Karpas-422 (cell line): ENCODE results near the gene PGBD5. TPM values are rescaled to one million over a fixed set of nuclear protein-coding genes. Genes with fewer than 3 reads are reported as not detected.

ENCODE experiments used
- DNase-seq: peaks from one replicate; pipeline ENCODE4 v3.0.0-alpha.2; 2015
- H2AFZ ChIP-seq: fragments of 200-600 bp; sonication (generic); 2 replicates; pipeline ENCODE4 v1.6.1; 2014; ENCODE audit warnings: antibody characterized with exemption, low read length, mixed read lengths
- H3K27ac ChIP-seq: fragments of 200-600 bp; sonication (generic); 2 replicates; pipeline ENCODE4 v1.5.1; 2014; ENCODE audit warnings: mild to moderate bottlenecking, low read length, moderate library complexity
- H3K27me3 ChIP-seq: fragments of 200-600 bp; sonication (generic); 2 replicates; pipeline ENCODE4 v1.6.1; 2014; ENCODE audit warnings: low read length, mixed read lengths
- H3K36me3 ChIP-seq: fragments of 200-600 bp; sonication (generic); 2 replicates; pipeline ENCODE4 v1.6.1; 2014; ENCODE audit warnings: low read length, mixed read lengths; ENCODE audit not compliant: insufficient read depth
- H3K4me1 ChIP-seq: fragments of 200-600 bp; sonication (generic); 2 replicates; pipeline ENCODE4 v1.6.1; 2014; ENCODE audit warnings: mild to moderate bottlenecking, low read length, mixed read lengths
- H3K4me2 ChIP-seq: fragments of 200-600 bp; sonication (generic); 2 replicates; pipeline ENCODE4 v1.6.1; 2014; ENCODE audit warnings: low read length, low read depth, mild to moderate bottlenecking; ENCODE audit not compliant: poor library complexity, severe bottlenecking
- H3K4me3 ChIP-seq: fragments of 200-600 bp; sonication (generic); 2 replicates; pipeline ENCODE4 v1.5.1; 2014; ENCODE audit warnings: mild to moderate bottlenecking, antibody characterized with exemption, low read length, mixed read lengths
- H3K79me2 ChIP-seq: fragments of 200-600 bp; sonication (generic); 2 replicates; pipeline ENCODE4 v1.6.1; 2014; ENCODE audit warnings: mild to moderate bottlenecking, low read length, mixed read lengths
- H3K9ac ChIP-seq: fragments of 200-600 bp; sonication (generic); 2 replicates; pipeline ENCODE4 v1.6.0; 2014; ENCODE audit warnings: low read length
- H3K9me2 ChIP-seq: fragments of 200-600 bp; sonication (generic), shearing (Covaris generic); replicated peaks from 2 replicates; pipeline ENCODE4 v1.6.0; 2014; ENCODE audit warnings: mild to moderate bottlenecking, low read length, moderate library complexity; ENCODE audit not compliant: insufficient read depth
- H3K9me3 ChIP-seq: fragments of 300-700, 200-600 bp; sonication (generic); 2 replicates; pipeline ENCODE4 v1.6.1; 2014; ENCODE audit warnings: low read length, mixed read lengths
- H4K20me1 ChIP-seq: fragments of 200-600 bp; sonication (generic); 2 replicates; pipeline ENCODE4 v1.6.1; 2014; ENCODE audit warnings: mild to moderate bottlenecking, antibody characterized with exemption, low read length, low read depth; ENCODE audit not compliant: insufficient read depth
- total RNA-seq: library from RNA; depleted of rRNA; stranded (reverse); fragments of >200 nt; shearing (Covaris generic); gene quantifications from 2 replicates; pipeline ENCODE4 v1.2.3, GENCODE V29; 2014; ENCODE audit warnings: low replicate concordance

PGBD5 gene
- total RNA-seq, 1 experiment from 2014 or later = not detected

DNA sequence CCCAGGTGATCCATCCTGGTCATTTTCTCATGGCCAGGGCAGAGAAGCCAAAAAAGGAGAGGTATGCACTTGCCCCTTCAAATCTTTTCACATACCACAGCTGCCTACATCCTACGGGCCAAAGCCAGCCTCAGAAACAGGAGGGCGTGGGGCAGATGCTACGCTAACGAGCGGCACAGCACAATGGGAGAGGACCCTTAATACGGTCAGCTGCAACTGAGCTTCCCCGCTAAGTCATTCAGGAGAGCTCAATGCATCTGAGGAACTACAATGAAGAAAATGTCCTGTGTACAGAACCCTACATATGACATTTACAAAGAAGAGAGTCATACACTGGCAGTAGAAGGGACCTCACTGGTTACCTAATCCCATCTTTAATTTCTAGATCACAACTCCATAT, 78.2 kb downstream of the PGBD5 start:
- Histone ChIP-seq H2AFZ (no peak overlapping the region), H3K79me2 (no peaks in the 10 kb centered on the region), H3K9me3 (no peaks in the 10 kb centered on the region), H3K4me2 (no peak overlapping the region), H3K9me2 (no peaks in the 10 kb centered on the region), H3K4me1 (no peaks in the 10 kb centered on the region), H3K9ac (no peak overlapping the region), H3K27me3 (no peaks in the 10 kb centered on the region), H4K20me1 (no peaks in the 10 kb centered on the region), H3K4me3 (no peak overlapping the region), H3K36me3 (no peaks in the 10 kb centered on the region), H3K27ac (no peak overlapping the region)
- DNase-seq = no peak

DNA sequence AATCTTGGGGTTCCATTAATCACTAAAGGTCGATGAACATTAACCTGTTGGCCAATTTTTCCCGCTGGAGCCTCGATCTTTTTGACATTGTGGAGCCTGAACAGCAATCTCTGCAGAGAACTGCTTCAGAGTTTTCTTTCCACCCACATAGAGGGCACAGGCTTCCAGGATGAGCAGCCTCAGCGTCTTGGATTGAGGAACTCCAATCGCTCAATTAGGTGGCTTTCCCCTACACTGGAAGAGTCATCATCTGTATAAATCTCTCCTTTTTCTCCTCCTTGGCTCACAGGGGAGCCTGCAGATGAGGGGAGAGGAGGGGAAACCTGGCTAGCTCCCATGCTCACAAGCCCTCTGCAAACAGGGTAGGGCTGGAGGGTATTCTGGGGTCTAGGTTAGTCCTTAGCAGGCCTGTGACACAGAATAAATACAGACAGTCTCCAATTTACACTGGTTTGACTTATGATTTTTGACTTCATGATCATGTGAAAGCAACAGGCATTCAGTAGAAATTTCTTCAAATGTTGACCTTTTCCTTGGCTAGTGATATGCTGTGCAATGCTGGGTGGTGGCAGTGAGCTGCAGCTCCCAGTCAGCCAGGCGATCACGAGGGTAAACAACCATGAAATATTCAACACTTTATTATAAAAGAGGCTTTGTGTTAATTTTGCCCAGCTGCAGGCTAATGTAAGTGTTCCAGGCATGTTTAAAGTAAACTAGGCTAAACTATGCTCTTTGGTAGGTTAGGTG, 80.8 kb downstream of the PGBD5 start:
- H4K20me1 ChIP-seq = no peaks in the 10 kb centered on the region
- no peak overlapping the region for H3K4me2 ChIP-seq
- H3K4me1 ChIP-seq = no peaks in the 10 kb centered on the region
- no peak for DNase-seq
- no peak overlapping the region for H3K27ac ChIP-seq
- H3K9ac ChIP-seq = no peak overlapping the region
- no peaks in the 10 kb centered on the region for H3K9me2 ChIP-seq
- H3K27me3 ChIP-seq = no peaks in the 10 kb centered on the region
- no peak overlapping the region for H2AFZ ChIP-seq
- no peaks in the 10 kb centered on the region for H3K9me3 ChIP-seq
- no peak overlapping the region for H3K4me3 ChIP-seq
- no peaks in the 10 kb centered on the region for H3K36me3 ChIP-seq
- H3K79me2 ChIP-seq = no peaks in the 10 kb centered on the region

DNA sequence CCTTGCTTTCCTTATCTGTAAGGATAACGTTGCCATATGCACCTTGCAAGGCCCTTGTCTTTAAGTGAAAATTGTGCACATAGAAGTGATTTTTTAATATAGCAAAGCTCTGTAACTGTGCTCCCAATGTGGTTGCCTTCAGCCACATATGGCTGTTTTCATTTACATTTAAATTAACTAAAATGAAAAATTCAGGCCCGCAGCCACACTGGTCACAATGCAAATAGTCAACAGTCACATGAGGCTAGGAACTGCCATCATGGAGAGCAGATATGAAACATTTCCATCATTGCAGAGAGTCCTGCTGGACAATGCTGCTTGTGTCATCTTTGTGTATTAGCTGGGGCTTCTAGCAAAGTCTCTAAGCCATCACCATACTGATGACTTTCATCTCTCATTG, 83.4 kb downstream of the PGBD5 start:
- Histone ChIP-seq H3K79me2 (no peaks in the 10 kb centered on the region), H3K27ac (no peak overlapping the region), H3K4me1 (no peaks in the 10 kb centered on the region), H3K4me2 (no peak overlapping the region), H3K36me3 (no peaks in the 10 kb centered on the region), H3K9me3 (no peaks in the 10 kb centered on the region), H3K9me2 (no peaks in the 10 kb centered on the region), H3K9ac (no peak overlapping the region), H3K4me3 (no peak overlapping the region), H3K27me3 (no peaks in the 10 kb centered on the region), H4K20me1 (no peaks in the 10 kb centered on the region), H2AFZ (no peak overlapping the region)
- no peak for DNase-seq

DNA sequence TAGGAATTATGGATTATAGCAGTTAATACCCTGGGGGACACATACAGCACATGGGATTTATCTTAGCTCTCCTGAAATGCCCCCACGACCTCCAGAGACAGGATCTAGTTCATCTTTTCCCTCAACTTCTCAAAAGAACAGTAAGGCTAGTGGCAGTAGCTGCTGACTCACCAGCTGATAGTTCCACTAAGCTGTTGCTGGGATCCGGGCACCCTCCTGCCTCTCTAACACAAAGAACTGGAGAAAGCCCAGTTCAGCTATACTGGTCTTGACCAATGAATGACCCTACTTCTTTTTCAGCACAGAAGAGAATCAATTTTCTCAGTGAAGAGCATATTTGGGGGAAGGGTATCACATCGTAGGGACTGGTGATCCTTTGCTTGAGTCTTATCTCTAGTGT, 84.1 kb downstream of the PGBD5 start:
- no peaks in the 10 kb centered on the region for H3K36me3 ChIP-seq
- no peaks in the 10 kb centered on the region for H3K79me2 ChIP-seq
- no peak overlapping the region for H3K27ac ChIP-seq
- no peaks in the 10 kb centered on the region for H3K9me2 ChIP-seq
- H3K4me1 ChIP-seq = no peaks in the 10 kb centered on the region
- no peak for DNase-seq
- no peaks in the 10 kb centered on the region for H3K27me3 ChIP-seq
- H4K20me1 ChIP-seq = no peaks in the 10 kb centered on the region
- no peak overlapping the region for H2AFZ ChIP-seq
- no peak overlapping the region for H3K4me2 ChIP-seq
- H3K9me3 ChIP-seq = no peaks in the 10 kb centered on the region
- no peak overlapping the region for H3K4me3 ChIP-seq
- H3K9ac ChIP-seq = no peak overlapping the region

DNA sequence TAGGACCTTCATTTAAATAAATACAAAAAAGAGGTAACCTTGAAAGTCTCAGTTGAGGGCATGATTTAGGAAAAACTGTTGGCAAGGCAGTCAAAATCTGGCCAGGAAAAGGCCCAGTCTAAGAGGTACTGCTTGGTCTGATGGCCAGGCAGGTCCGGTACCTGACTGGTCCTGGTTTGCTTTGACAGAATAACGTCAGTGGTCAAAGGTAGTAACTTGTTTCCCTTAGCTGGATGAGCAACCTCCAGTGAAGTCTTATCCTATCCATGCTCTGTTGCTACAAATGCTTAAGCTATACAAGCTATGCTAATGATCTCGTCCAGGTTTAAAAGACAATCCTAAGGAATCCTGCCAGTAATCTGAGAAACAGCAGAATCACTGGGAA, 85.0 kb downstream of the PGBD5 start:
- H3K4me3 ChIP-seq = no peak overlapping the region
- no peaks in the 10 kb centered on the region for H3K27me3 ChIP-seq
- H3K79me2 ChIP-seq = no peaks in the 10 kb centered on the region
- H3K27ac ChIP-seq = no peak overlapping the region
- H3K36me3 ChIP-seq = no peaks in the 10 kb centered on the region
- H3K9me2 ChIP-seq = no peaks in the 10 kb centered on the region
- no peak overlapping the region for H2AFZ ChIP-seq
- no peak overlapping the region for H3K4me2 ChIP-seq
- H3K4me1 ChIP-seq = no peaks in the 10 kb centered on the region
- H4K20me1 ChIP-seq = no peaks in the 10 kb centered on the region
- no peaks in the 10 kb centered on the region for H3K9me3 ChIP-seq
- no peak for DNase-seq
- H3K9ac ChIP-seq = no peak overlapping the region

DNA sequence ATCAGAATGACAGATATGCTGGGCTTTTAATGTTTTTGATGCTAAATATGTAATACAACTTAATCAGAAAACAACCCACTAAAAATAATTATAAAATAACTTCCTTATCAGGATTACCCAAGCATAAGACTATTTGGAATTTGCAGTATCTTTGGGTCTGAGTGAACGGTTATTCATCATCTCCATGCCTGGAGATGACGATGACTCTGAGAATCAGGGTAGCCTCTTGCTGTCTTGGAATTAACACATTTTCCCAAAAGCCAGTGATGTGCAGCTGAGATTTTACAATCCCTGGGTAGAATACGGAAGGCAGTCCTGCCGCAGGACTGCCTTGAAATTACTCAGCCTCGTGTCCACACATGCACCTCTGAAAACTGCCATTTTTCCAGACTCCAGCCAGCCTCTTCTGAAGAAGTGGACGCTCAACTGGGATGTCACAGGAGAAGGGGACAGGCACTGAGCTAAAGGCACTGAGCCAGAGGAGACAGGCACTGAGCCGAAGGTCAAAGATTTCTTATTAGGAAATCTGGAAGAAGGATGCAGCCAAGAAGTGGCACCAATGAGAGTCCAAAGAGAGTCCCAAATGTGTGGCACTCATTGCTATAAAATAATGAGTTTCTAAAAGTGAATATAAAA, 85.5 kb downstream of the PGBD5 start:
- H3K4me1 ChIP-seq = no peaks in the 10 kb centered on the region
- H3K4me2 ChIP-seq = no peak overlapping the region
- no peaks in the 10 kb centered on the region for H4K20me1 ChIP-seq
- H3K9me2 ChIP-seq = no peaks in the 10 kb centered on the region
- no peak overlapping the region for H3K27ac ChIP-seq
- H3K36me3 ChIP-seq = no peaks in the 10 kb centered on the region
- no peaks in the 10 kb centered on the region for H3K79me2 ChIP-seq
- no peak for DNase-seq
- no peak overlapping the region for H3K4me3 ChIP-seq
- no peak overlapping the region for H2AFZ ChIP-seq
- no peaks in the 10 kb centered on the region for H3K27me3 ChIP-seq
- no peak overlapping the region for H3K9ac ChIP-seq
- H3K9me3 ChIP-seq = no peaks in the 10 kb centered on the region

DNA sequence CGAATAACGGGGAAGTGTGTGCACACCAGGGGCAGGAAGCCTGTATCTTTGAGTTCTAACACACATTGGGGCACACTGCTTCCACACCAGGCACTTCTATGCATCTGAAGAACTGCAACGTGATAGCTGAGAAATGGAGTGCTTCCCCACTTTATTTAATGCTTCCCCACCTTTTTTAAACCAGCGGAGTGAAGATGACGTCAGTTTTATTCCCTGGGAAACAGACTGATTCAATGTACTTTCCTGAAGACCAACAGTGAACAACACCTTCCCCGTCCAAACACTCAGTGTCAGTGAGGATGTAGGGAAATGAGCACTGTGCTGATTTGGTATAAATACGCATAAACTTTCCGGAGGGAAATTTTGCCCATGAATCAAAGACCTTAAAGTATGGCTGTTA, 87.1 kb downstream of the PGBD5 start:
- no peaks in the 10 kb centered on the region for H4K20me1 ChIP-seq
- no peak overlapping the region for H3K4me3 ChIP-seq

DNA sequence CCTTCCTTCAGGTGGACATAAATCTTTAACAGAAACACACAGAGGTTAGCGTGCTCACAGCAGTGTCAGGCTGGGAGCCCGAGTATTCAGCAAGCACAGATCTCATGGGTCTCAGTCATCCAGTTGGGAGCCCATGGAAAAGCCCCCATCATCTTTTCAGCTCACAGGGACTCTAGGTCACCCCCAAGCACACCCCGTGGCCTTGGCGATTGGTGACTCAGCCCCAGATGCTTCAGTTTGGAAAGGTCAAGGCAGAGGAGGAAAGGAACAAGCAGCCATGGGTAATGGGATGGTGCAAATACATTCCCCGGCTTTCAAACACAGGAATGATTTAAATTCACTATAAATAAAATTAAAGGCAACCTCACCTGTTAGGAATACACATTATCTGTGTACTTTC, 88.9 kb downstream of the PGBD5 start:
- Histone ChIP-seq H3K9ac (no peak overlapping the region), H3K4me2 (no peak overlapping the region), H3K27me3 (no peaks in the 10 kb centered on the region), H3K9me2 (no peaks in the 10 kb centered on the region), H4K20me1 (no peaks in the 10 kb centered on the region), H3K27ac (no peak overlapping the region), H3K36me3 (no peaks in the 10 kb centered on the region), H3K4me3 (no peak overlapping the region), H3K9me3 (no peaks in the 10 kb centered on the region), H3K79me2 (no peaks in the 10 kb centered on the region), H3K4me1 (no peaks in the 10 kb centered on the region), H2AFZ (no peak overlapping the region)
- no peak for DNase-seq

More for the DNA sequence above, 87.1 kb downstream of the PGBD5 start:
- Histone ChIP-seq H3K9ac (no peak overlapping the region), H3K27ac (no peak overlapping the region), H3K27me3 (no peaks in the 10 kb centered on the region), H3K9me3 (no peaks in the 10 kb centered on the region), H3K4me1 (no peaks in the 10 kb centered on the region), H3K36me3 (no peaks in the 10 kb centered on the region), H3K79me2 (no peaks in the 10 kb centered on the region), H2AFZ (no peak overlapping the region), H3K4me2 (no peak overlapping the region), H3K9me2 (no peaks in the 10 kb centered on the region)
- no peak for DNase-seq
